HepG2 (cell line): ENCODE measurements around the gene ARHGDIA. TPM values are rescaled to one million over a fixed set of nuclear protein-coding genes. Genes with fewer than 3 reads are reported as not detected.
A peak's percentile ranks its signal among the peaks of the same experiment; 100 is the strongest.

ENCODE experiments used
- AKAP8 ChIP-seq: sonication (generic); formaldehyde crosslinking; IDR thresholded peaks from 2 replicates; pipeline ENCODE4 v1.5.1; 2020; ENCODE audit warnings: mild to moderate bottlenecking, missing genetic modification reagents
- BORCS8-MEF2B ChIP-seq: sonication (generic); formaldehyde crosslinking; IDR thresholded peaks from 2 replicates; pipeline ENCODE4 v1.8.0; 2022; ENCODE audit warnings: mild to moderate bottlenecking, missing genetic modification reagents
- CTCF ChIP-seq: sonication (generic); formaldehyde crosslinking; IDR thresholded peaks from 2 replicates; pipeline ENCODE4 v1.5.0; 2020; ENCODE audit warnings: mild to moderate bottlenecking, missing genetic modification reagents, moderate library complexity
- ELF1 ChIP-seq: sonication (generic); formaldehyde crosslinking; IDR thresholded peaks from 2 replicates; pipeline ENCODE4 v1.4.0; 2020; ENCODE audit warnings: missing genetic modification reagents
- KMT2A ChIP-seq: sonication (generic); formaldehyde crosslinking; IDR thresholded peaks from 2 replicates; pipeline ENCODE4 v1.4.0; 2020; ENCODE audit warnings: missing genetic modification reagents
- MXD1 ChIP-seq: sonication (generic); formaldehyde crosslinking; IDR thresholded peaks from 2 replicates; pipeline ENCODE4 v1.4.0; 2020; ENCODE audit warnings: mild to moderate bottlenecking, missing genetic modification reagents
- NFAT5 ChIP-seq: sonication (generic); formaldehyde crosslinking; IDR thresholded peaks from 2 replicates; pipeline ENCODE4 v1.4.0; 2020; ENCODE audit warnings: missing genetic modification reagents
- NR3C1 ChIP-seq: sonication (generic); formaldehyde crosslinking; IDR thresholded peaks from 2 replicates; pipeline ENCODE4 v1.4.0; 2020; ENCODE audit warnings: missing genetic modification reagents
- RXRB ChIP-seq: IDR thresholded peaks from 2 replicates; pipeline ENCODE4 v1.6.1; 2016; ENCODE audit warnings: borderline replicate concordance, missing genetic modification reagents, missing compliant biosample characterization
- SAP130 ChIP-seq: IDR thresholded peaks from 2 replicates; pipeline ENCODE4 v1.6.1; 2016; ENCODE audit warnings: low read depth
- SOX6 ChIP-seq, 2 experiments: fragments of 450-650 bp in 1 of 2; sonication (generic) in 1 of 2; formaldehyde crosslinking in 1 of 2; IDR thresholded peaks; 2 replicates each; pipeline versions ENCODE4 v1.4.0 to v1.6.1; 2017 to 2020; ENCODE audit warnings: antibody characterized with exemption in 1 of 2, mild to moderate bottlenecking in 1 of 2, missing genetic modification reagents in 1 of 2
- ZBTB25 ChIP-seq: IDR thresholded peaks from 2 replicates; pipeline ENCODE4 v1.6.1; 2018; ENCODE audit warnings: missing genetic modification reagents
- ZFX ChIP-seq: sonication (generic); formaldehyde crosslinking; IDR thresholded peaks from 2 replicates; pipeline ENCODE4 v1.4.0; 2020; ENCODE audit warnings: mild to moderate bottlenecking, low read depth, missing genetic modification reagents, moderate library complexity
- ZNF317 ChIP-seq: sonication (generic); formaldehyde crosslinking; IDR thresholded peaks from 2 replicates; pipeline ENCODE4 v1.5.0; 2020; ENCODE audit warnings: mild to moderate bottlenecking, missing genetic modification reagents
- ZNF333 ChIP-seq: sonication (generic); formaldehyde crosslinking; IDR thresholded peaks from 2 replicates; pipeline ENCODE4 v1.4.0; 2020; ENCODE audit warnings: mild to moderate bottlenecking, missing genetic modification reagents, borderline replicate concordance
- ZNF431 ChIP-seq: sonication (generic); formaldehyde crosslinking; IDR thresholded peaks from 2 replicates; pipeline ENCODE4 v1.9.0; 2022; ENCODE audit warnings: missing genetic modification reagents, low read depth, mild to moderate bottlenecking, borderline replicate concordance
- ZNF576 ChIP-seq: sonication (generic); formaldehyde crosslinking; IDR thresholded peaks from 2 replicates; pipeline ENCODE4 v1.4.0; 2020; ENCODE audit warnings: mild to moderate bottlenecking, missing genetic modification reagents
- ZNF839 ChIP-seq: sonication (generic); formaldehyde crosslinking; IDR thresholded peaks from 2 replicates; pipeline ENCODE4 v1.4.0; 2020; ENCODE audit warnings: missing genetic modification reagents, mild to moderate bottlenecking, borderline replicate concordance
- polyA plus RNA-seq, 8 experiments: library from polyadenylated mRNA; depleted of rRNA in 3 of 8; stranded (reverse) in 7 of 8; unstranded in 1 of 8; fragments of >200 nt; fragmentation: Illumina TruSeq in 4 of 8; extraction: Trizol in 4 of 8; gene quantifications; 2 replicates each; pipeline versions ENCODE4 v1.2.1 to v1.2.3, GENCODE V29; 2011 to 2016; ENCODE audit warnings: low read depth in 4 of 8, missing spikeins in 1 of 8, mixed read lengths in 1 of 8; ENCODE audit not compliant: insufficient read depth in 1 of 8
- total RNA-seq, 5 experiments: library from RNA; depleted of rRNA; stranded (reverse); fragments of >200 nt; fragmentation: Illumina TruSeq; extraction: Trizol; gene quantifications; 2 replicates each; pipeline ENCODE4 v1.2.3, GENCODE V29; 2016; ENCODE audit warnings: low read depth in 1 of 5

Gene ARHGDIA
- total and polyA plus RNA-seq, 2 of the 13 experiments (the other 11 are each of a cell fraction or from before 2014, with no cell fraction given) = 40.0 to 64.0 TPM

- TF ChIP-seq MXD1 (CRISPR knock-in tag) (peak; percentile 71), NR3C1 (no peak), ZBTB25 (peak; percentile 89), ZNF333 (CRISPR knock-in tag) (no peak), ZNF576 (CRISPR knock-in tag) (peak; percentile 94; the same call in 1 of the 2 replicates), CTCF (CRISPR knock-in tag) (peak; percentile 90), RXRB (CRISPR knock-in tag) (peak; percentile 79), ZNF431 (CRISPR knock-in tag) (peak; percentile 33; the same call in 1 of the 2 replicates), SOX6 (IDR thresholded peaks at IDR 0.05) (no peak), SOX6 (CRISPR knock-in tag; IDR thresholded peaks at IDR 0.05) (peak; percentile 68), ELF1 (peak; percentile 73), KMT2A (peak; percentile 42; the same call in 1 of the 2 replicates), ZNF317 (CRISPR knock-in tag) (no peak), SAP130 (CRISPR knock-in tag) (peak; percentile 78), ZFX (peak; percentile 50; the same call in 1 of the 2 replicates), NFAT5 (CRISPR knock-in tag) (peak; percentile 80), AKAP8 (CRISPR knock-in tag) (no peak), ZNF839 (CRISPR knock-in tag) (no peak), BORCS8-MEF2B (CRISPR knock-in tag) (no peak)
These were observed 49.4 kb downstream of the ARHGDIA start (continued) for GRCh38 chr17:81821603-81822311.
